Kidney (tissue), 14 donors: ENCODE results near the gene COLQ. TPM values are rescaled to one million over a fixed set of nuclear protein-coding genes. Genes with fewer than 3 reads are reported as not detected.
"Not testable (repeated sequence)": the region's sequence is repeated elsewhere in the genome, so short reads cannot be mapped to it uniquely, and the experiment has no call there.

Source experiments
- DNase-seq, 5 donors: peaks; one replicate each; pipeline ENCODE4 v3.0.0-alpha.2; 2013 to 2020
- FAIRE-seq: peaks from 2 replicates; lab custom pipeline; 2012; peaks lifted over from hg19 to GRCh38; lab: Jason Lieb, UNC
- H3K27ac ChIP-seq, 2 donors: one replicate each; pipeline ENCODE4 v1.7.0; 2013; ENCODE audit warnings: low read depth in 2 of 2, low read length in 2 of 2, inconsistent platforms in 1 of 2
- H3K27me3 ChIP-seq: one replicate; pipeline ENCODE4 v1.7.1; 2013; ENCODE audit warnings: low read length, inconsistent platforms; ENCODE audit not compliant: control insufficient read depth, insufficient read depth
- H3K36me3 ChIP-seq, 3 donors: one replicate each; pipeline versions ENCODE4 v1.7.0 to v1.7.1; 2013; ENCODE audit warnings: low read length in 3 of 3, control low read depth in 1 of 3, inconsistent platforms in 1 of 3; ENCODE audit not compliant: insufficient read depth in 3 of 3, control insufficient read depth in 2 of 3
- H3K4me1 ChIP-seq, 3 donors: one replicate each; pipeline versions ENCODE4 v1.7.0 to v1.7.1; 2013; ENCODE audit warnings: low read length in 3 of 3, inconsistent platforms in 1 of 3, low read depth in 1 of 3; ENCODE audit not compliant: control insufficient read depth in 2 of 3, insufficient read depth in 2 of 3
- H3K4me3 ChIP-seq, 3 donors: one replicate each; pipeline versions ENCODE4 v1.7.0 to v1.8.1; 2013; ENCODE audit warnings: low read length in 3 of 3, control low read depth in 1 of 3, inconsistent platforms in 1 of 3
- H3K9ac ChIP-seq, 3 donors: one replicate each; pipeline versions ENCODE4 v1.7.0 to v1.7.1; 2013; ENCODE audit warnings: low read length in 3 of 3, control low read depth in 1 of 3, inconsistent platforms in 1 of 3
- H3K9me3 ChIP-seq, 3 donors: one replicate each; pipeline versions ENCODE4 v1.7.0 to v1.7.1; 2013; ENCODE audit warnings: low read length in 3 of 3, control low read depth in 1 of 3, inconsistent platforms in 1 of 3; ENCODE audit not compliant: control insufficient read depth in 2 of 3, insufficient read depth in 1 of 3
- CTCF ChIP-seq: IDR thresholded peaks from 3 replicates; pipeline ENCODE4 v1.5.1; 2012; ENCODE audit warnings: mild to moderate bottlenecking, moderate library complexity, borderline replicate concordance; ENCODE audit not compliant: insufficient read depth; ENCODE audit errors: extremely low read depth
- intact Hi-C: fragments of 100-400 bp; cut with DNase I; formaldehyde crosslinking; loops from one replicate; pipeline ENCODE4 v1.11.1; 2022
- polyA plus RNA-seq: library from polyadenylated mRNA; stranded (reverse); fragments of 350-450 nt; fragmentation: Illumina TruSeq; extraction: RNeasy Lipid Tissue Mini Kit (QIAGEN cat#74804); gene quantifications from one replicate; pipeline ENCODE4 v1.2.3, GENCODE V29; 2014; ENCODE audit warnings: low read depth, low replicate concordance; ENCODE audit not compliant: insufficient read depth
- total RNA-seq: library from RNA; stranded (reverse); fragmentation: NEBNext Ultra II Directional; extraction: Animal tissue kit (Norgen Biotek cat#: 25700); gene quantifications from one replicate; pipeline ENCODE4 v1.2.1, GENCODE V29; 2021
- donor health status: control.
- donor health status: control.
- donor health status: control.
- donor health status: control.
- donor health status: control.
- donor health status: DM: yes; HTN: yes; CAD: no.
- donor health status: Normal renal cell carcinoma (clear cell type).

The COLQ gene
- total and polyA plus RNA-seq, 2 donors from 2014 or later = 1.2 to 4.3 TPM

GRCh38 chr3:15488002-15488401 lies 33.5 kb downstream of the COLQ start:
- Histone ChIP-seq H3K9ac (no peak overlapping the region), H3K9me3 (no peaks in the 10 kb centered on the region), H3K27me3 (no peaks in the 10 kb centered on the region), H3K4me3 (no peak overlapping the region), H3K27ac (no peak overlapping the region), H3K4me1 (no peaks in the 10 kb centered on the region), H3K36me3 (no peaks in the 10 kb centered on the region)
- intact Hi-C loops = no loop called here
- DNase-seq (no peak), FAIRE-seq (no peak)
- no peak for TF ChIP-seq CTCF

GRCh38 chr3:15486979-15487378 lies 34.5 kb downstream of the COLQ start:
- Histone ChIP-seq H3K36me3 (no peaks in the 10 kb centered on the region), H3K4me1 (no peaks in the 10 kb centered on the region), H3K9me3 (no peaks in the 10 kb centered on the region), H3K27ac (no peak overlapping the region), H3K9ac (no peak overlapping the region), H3K27me3 (no peaks in the 10 kb centered on the region), H3K4me3 (no peak overlapping the region)
- no peak for DNase-seq
- no peak for FAIRE-seq
- no peak for TF ChIP-seq CTCF
- intact Hi-C loops = no loop called here

- H3K9me3 ChIP-seq = no peaks in the 10 kb centered on the region
- H3K27ac ChIP-seq = no peak overlapping the region
- intact Hi-C loops = no loop called here
- FAIRE-seq = no peak
- DNase-seq = no peak
- no peak overlapping the region for H3K4me3 ChIP-seq
- H3K27me3 ChIP-seq = no peaks in the 10 kb centered on the region
- no peaks in the 10 kb centered on the region for H3K36me3 ChIP-seq
- no peak for TF ChIP-seq CTCF
- no peaks in the 10 kb centered on the region for H3K4me1 ChIP-seq
- H3K9ac ChIP-seq = no peak overlapping the region
Measured at GRCh38 chr3:15486020-15486419, 35.5 kb downstream of the COLQ start.

GRCh38 chr3:15484551-15484950 lies 37.0 kb downstream of the COLQ start:
- H3K9ac ChIP-seq, intact Hi-C loops, H3K36me3 ChIP-seq, DNase-seq, H3K27ac ChIP-seq, H3K4me1 ChIP-seq, FAIRE-seq, H3K4me3 ChIP-seq, H3K27me3 ChIP-seq, H3K9me3 ChIP-seq: not testable (repeated sequence)
